Tibial nerve (tissue), 4 donors: ENCODE results near the gene MIPEP. TPM values are rescaled to one million over a fixed set of nuclear protein-coding genes. Genes with fewer than 3 reads are reported as not detected.

Experiments used
- DNase-seq, 2 donors: peaks; one replicate each; pipeline ENCODE4 v3.0.0-alpha.2; 2019; ENCODE audit warnings: low spot score in 2 of 2
- H3K27ac ChIP-seq, 4 donors: fragments of 200-600 bp; sonication (generic) in 3 of 4; one replicate each; pipeline ENCODE4 v1.5.1; 2017 to 2019; ENCODE audit warnings: mild to moderate bottlenecking in 1 of 4
- H3K27me3 ChIP-seq, 2 donors: fragments of 200-600 bp; sonication (generic) in 1 of 2; one replicate each; pipeline versions ENCODE4 v1.5.1 to v1.6.0; 2017 to 2019
- H3K36me3 ChIP-seq, 3 donors: fragments of 200-600 bp; sonication (generic); one replicate each; pipeline ENCODE4 v1.5.1; 2018 to 2019
- H3K4me1 ChIP-seq, 4 donors: fragments of 200-600 bp; sonication (generic) in 3 of 4; one replicate each; pipeline ENCODE4 v1.5.1; 2017 to 2019
- H3K4me3 ChIP-seq, 4 donors: fragments of 200-600 bp; sonication (generic) in 3 of 4; one replicate each; pipeline ENCODE4 v1.5.1; 2017 to 2019; ENCODE audit warnings: mild to moderate bottlenecking in 1 of 4, moderate library complexity in 1 of 4
- H3K9me3 ChIP-seq, 4 donors: fragments of 200-600 bp; sonication (generic) in 3 of 4; one replicate each; pipeline ENCODE4 v1.5.1; 2017 to 2019
- CTCF ChIP-seq, 5 experiments: fragments of 200-600 bp in 3 of 5; fragments of 450-650 bp in 2 of 5; sonication (generic) in 3 of 5; IDR thresholded peaks; one replicate each; pipeline ENCODE4 v1.5.1; 2016 to 2019; ENCODE audit warnings: antibody characterized with exemption in 5 of 5, mild to moderate bottlenecking in 3 of 5, moderate library complexity in 2 of 5
- EP300 ChIP-seq, 2 donors: sonication (generic); formaldehyde crosslinking; IDR thresholded peaks; one replicate each; pipeline ENCODE4 v1.6.1; 2017; ENCODE audit warnings: antibody characterized with exemption in 2 of 2, mild to moderate bottlenecking in 1 of 2
- POLR2A ChIP-seq, 2 donors: fragments of 450-650 bp; IDR thresholded peaks; one replicate each; pipeline ENCODE4 v1.6.1; 2017; ENCODE audit warnings: antibody characterized with exemption in 2 of 2, mild to moderate bottlenecking in 2 of 2, moderate library complexity in 2 of 2
- WGBS, 2 donors: methylation state at CpG; one replicate each; pipeline ENCODE4 v1.1.5; 2018; 5-methylcytosine and 5-hydroxymethylcytosine counted together
- total RNA-seq, 4 donors: library from RNA; depleted of rRNA; stranded (reverse); fragments of >200 nt; gene quantifications; one replicate each; pipeline ENCODE4 v1.1.0, GENCODE V29; 2016

The MIPEP gene
- total RNA-seq, 4 donors from 2014 or later: 8.4 to 25.8 (median 16.4) TPM

DNA sequence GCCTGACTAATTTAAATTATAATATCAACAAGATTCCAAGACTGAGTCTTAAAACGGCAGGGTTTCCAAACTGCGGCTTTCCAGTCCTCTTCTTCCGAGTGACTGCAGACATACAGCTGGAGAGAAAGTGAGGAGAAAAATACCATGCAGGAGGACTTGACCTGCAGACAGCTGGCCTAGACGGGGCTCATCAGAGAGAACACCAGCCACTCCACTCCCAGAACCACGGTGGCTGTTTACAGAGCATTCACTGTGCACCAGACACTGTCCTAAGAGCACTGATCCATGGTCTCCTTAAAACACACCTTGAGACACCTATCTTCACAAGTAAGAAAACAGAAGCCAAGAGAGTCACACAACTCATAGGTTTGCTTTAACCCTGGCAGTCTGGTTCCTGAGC lies 152.7 kb downstream of the MIPEP start:
- Histone ChIP-seq H3K4me1 (no peaks in the 10 kb centered on the region), H3K36me3 (peaks cover 0 to 3% (median 0%) of the 10 kb centered on the region in 3 donors), H3K9me3 (no peaks in the 10 kb centered on the region), H3K27ac (no peak overlapping the region), H3K27me3 (no peaks in the 10 kb centered on the region), H3K4me3 (no peak overlapping the region)
- DNase-seq: no peak
- 83 to 91% methylated on average over 5 of the region's 5 CpGs for WGBS, 2 donors
- no peak for TF ChIP-seq EP300 (IDR thresholded peaks at IDR 0.05)
- no peak for TF ChIP-seq CTCF (IDR thresholded peaks at IDR 0.05)
- no peak for TF ChIP-seq POLR2A (IDR thresholded peaks at IDR 0.05)

- Histone ChIP-seq H3K27ac (no peak overlapping the region), H3K36me3 (peaks cover 0 to 3% (median 0%) of the 10 kb centered on the region in 3 donors), H3K9me3 (no peaks in the 10 kb centered on the region), H3K4me3 (no peak overlapping the region), H3K4me1 (no peaks in the 10 kb centered on the region), H3K27me3 (no peaks in the 10 kb centered on the region)
- 62% methylated on average over 2 of the region's 2 CpGs for WGBS, 2 donors
- no peak for DNase-seq
- TF ChIP-seq EP300 (IDR thresholded peaks at IDR 0.05) (no peak), CTCF (IDR thresholded peaks at IDR 0.05) (no peak), POLR2A (IDR thresholded peaks at IDR 0.05) (no peak)
Measured at GRCh38 chr13:23735329-23735728, 153.9 kb downstream of the MIPEP start.

GRCh38 chr13:23731709-23732108 lies 157.5 kb downstream of the MIPEP start:
- 91 to 96% methylated on average over 3 of the region's 3 CpGs for WGBS, 2 donors
- Histone ChIP-seq H3K4me3 (no peak overlapping the region), H3K4me1 (no peaks in the 10 kb centered on the region), H3K9me3 (no peaks in the 10 kb centered on the region), H3K36me3 (peaks cover 0 to 25% (median 0%) of the 10 kb centered on the region in 3 donors), H3K27ac (no peak overlapping the region), H3K27me3 (no peaks in the 10 kb centered on the region)
- DNase-seq: no peak
- TF ChIP-seq EP300 (IDR thresholded peaks at IDR 0.05): no peak
- no peak for TF ChIP-seq POLR2A (IDR thresholded peaks at IDR 0.05)

GRCh38 chr13:23730251-23730650 lies 158.9 kb downstream of the MIPEP start:
- TF ChIP-seq EP300 (IDR thresholded peaks at IDR 0.05) (no peak), CTCF (IDR thresholded peaks at IDR 0.05) (no peak), POLR2A (IDR thresholded peaks at IDR 0.05) (no peak)
- H3K4me1 ChIP-seq: peaks cover 0 to 8% (median 4%) of the 10 kb centered on the region in 4 donors
- no peak overlapping the region for H3K27ac ChIP-seq
- WGBS, 2 donors: 84 to 94% methylated on average over 6 of the region's 6 CpGs
- H3K9me3 ChIP-seq: no peaks in the 10 kb centered on the region
- H3K36me3 ChIP-seq: peaks cover 0 to 25% (median 0%) of the 10 kb centered on the region in 3 donors
- H3K27me3 ChIP-seq: no peaks in the 10 kb centered on the region
- DNase-seq: no peak
- H3K4me3 ChIP-seq: no peak overlapping the region

- no peak for DNase-seq
- Histone ChIP-seq H3K36me3 (peaks cover 0 to 25% (median 0%) of the 10 kb centered on the region in 3 donors), H3K4me3 (no peak overlapping the region), H3K27me3 (no peaks in the 10 kb centered on the region), H3K27ac (no peak overlapping the region), H3K4me1 (peaks cover 0 to 10% (median 4%) of the 10 kb centered on the region in 4 donors), H3K9me3 (no peaks in the 10 kb centered on the region)
- no peak for TF ChIP-seq POLR2A (IDR thresholded peaks at IDR 0.05)
- no peak for TF ChIP-seq EP300 (IDR thresholded peaks at IDR 0.05)
- no peak for TF ChIP-seq CTCF (IDR thresholded peaks at IDR 0.05)
Measured at GRCh38 chr13:23729531-23729930, 159.7 kb downstream of the MIPEP start.

DNA sequence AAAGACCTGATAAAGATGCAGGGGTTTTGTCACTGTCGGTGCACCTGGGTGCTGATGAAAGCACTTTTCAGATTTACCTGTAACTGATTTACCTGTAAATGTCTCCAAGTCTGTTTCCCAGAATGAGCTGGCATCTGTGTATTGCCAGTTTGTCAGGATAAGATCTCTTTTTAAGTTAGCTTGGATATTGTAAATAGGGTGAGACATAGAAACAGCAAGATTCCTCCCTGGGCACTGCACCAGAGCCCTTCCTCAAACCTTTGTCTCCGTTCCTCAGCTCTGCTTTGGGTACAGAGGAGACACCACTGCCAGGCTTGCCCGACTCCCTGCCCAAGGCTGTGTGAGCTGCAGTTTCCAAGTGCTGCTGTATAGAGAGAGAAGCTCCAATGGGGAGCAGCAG lies 160.4 kb downstream of the MIPEP start:
- 88 to 89% methylated on average over 3 of the region's 3 CpGs for WGBS, 2 donors

More for the DNA sequence above, 160.4 kb downstream of the MIPEP start:
- H3K9me3 ChIP-seq: no peaks in the 10 kb centered on the region
- peaks cover 0 to 16% (median 4%) of the 10 kb centered on the region in 4 donors for H3K4me1 ChIP-seq
- H3K27me3 ChIP-seq: no peaks in the 10 kb centered on the region
- H3K27ac ChIP-seq: no peak overlapping the region
- H3K36me3 ChIP-seq: peaks cover 0 to 25% (median 0%) of the 10 kb centered on the region in 3 donors
- DNase-seq: no peak
- no peak overlapping the region for H3K4me3 ChIP-seq
- TF ChIP-seq EP300 (IDR thresholded peaks at IDR 0.05) (no peak), POLR2A (IDR thresholded peaks at IDR 0.05) (no peak), CTCF (IDR thresholded peaks at IDR 0.05) (no peak)
